OCI-LY7 (cell line): ENCODE measurements around the gene TBC1D8.
"Not testable (repeated sequence)": the region's sequence is repeated elsewhere in the genome, so short reads cannot be mapped to it uniquely, and the experiment has no call there.

Source experiments
- CTCF ChIP-seq: fragments of 200-600 bp; sonication (generic); conservative IDR thresholded peaks from 2 replicates; pipeline ENCODE4 v1.5.1; 2014; ENCODE audit warnings: mild to moderate bottlenecking, antibody characterized with exemption, low read length, moderate library complexity, mixed read lengths
- EZH2phosphoT487 ChIP-seq: fragments of 200-600 bp; sonication (generic); IDR thresholded peaks from 2 replicates; pipeline ENCODE4 v1.6.1; 2018; ENCODE audit warnings: low read depth, borderline replicate concordance, mild to moderate bottlenecking, mixed run types, antibody characterized with exemption, low read length, moderate library complexity, mixed read lengths

- TF ChIP-seq EZH2phosphoT487, CTCF: not testable (repeated sequence)
Observed at GRCh38 chr2:101167532-101167931, 16.4 kb upstream of the TBC1D8 start.
